ENCODE data around the gene APOL6.

Gene APOL6

GRCh38 chr22:35637254-35637653, 11.0 kb upstream of the APOL6 start:
- peaks cover 9% of the 10 kb centered on the region for H3K4me1 ChIP-seq (ENCODE audit: control insufficient read depth, insufficient read depth, low read length)
- WGBS, 2 experiments = 70 to 77% methylated on average over 5 of the region's 5 CpGs
- no peak overlapping the region for H3K27ac ChIP-seq (ENCODE audit: insufficient read depth, low read depth, low read length, poor library complexity, severe bottlenecking)
- no peaks in the 10 kb centered on the region for H3K27me3 ChIP-seq (ENCODE audit: control insufficient read depth, insufficient read depth, low read length, poor library complexity, severe bottlenecking)
- H3K4me3 ChIP-seq (ENCODE audit: insufficient read depth, low read depth, low read length) = no peak overlapping the region
- H3K9me3 ChIP-seq (ENCODE audit: control insufficient read depth, low read length) = no peaks in the 10 kb centered on the region
- H3K36me3 ChIP-seq (ENCODE audit: control insufficient read depth, insufficient read depth, low read length) = no peaks in the 10 kb centered on the region

DNA sequence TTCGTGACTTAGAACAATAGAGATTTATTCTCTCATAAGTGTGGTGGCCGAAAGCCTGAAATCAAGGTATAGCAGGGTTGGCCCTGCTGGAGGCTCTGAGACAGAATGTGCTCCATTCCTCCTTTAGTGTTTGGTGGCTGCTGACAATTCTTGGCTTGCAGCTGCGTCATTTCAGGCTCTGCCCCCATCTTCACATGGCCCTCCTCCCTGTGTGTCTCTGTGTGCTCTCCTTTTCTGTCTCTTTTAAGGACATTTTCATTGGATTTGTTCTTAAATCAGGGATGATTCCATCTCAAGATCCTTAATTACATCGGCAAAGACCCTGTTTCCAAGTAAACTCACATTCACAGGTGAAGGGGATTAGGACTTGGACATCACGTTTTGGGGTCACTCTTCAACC, 10.2 kb upstream of the APOL6 start:
- no peak overlapping the region for H3K27ac ChIP-seq (ENCODE audit: insufficient read depth, low read depth, low read length, poor library complexity, severe bottlenecking)
- peaks cover 9% of the 10 kb centered on the region for H3K4me1 ChIP-seq (ENCODE audit: control insufficient read depth, insufficient read depth, low read length)
- H3K9me3 ChIP-seq (ENCODE audit: control insufficient read depth, low read length) = no peaks in the 10 kb centered on the region
- H3K4me3 ChIP-seq (ENCODE audit: insufficient read depth, low read depth, low read length) = no peak overlapping the region
- WGBS, 2 experiments = 86 to 87% methylated on average over 5 of the region's 5 CpGs
- no peaks in the 10 kb centered on the region for H3K36me3 ChIP-seq (ENCODE audit: control insufficient read depth, insufficient read depth, low read length)
- H3K27me3 ChIP-seq (ENCODE audit: control insufficient read depth, insufficient read depth, low read length, poor library complexity, severe bottlenecking) = no peaks in the 10 kb centered on the region

GRCh38 chr22:35638410-35638809, 9.8 kb upstream of the APOL6 start:
- H3K27me3 ChIP-seq (ENCODE audit: control insufficient read depth, insufficient read depth, low read length, poor library complexity, severe bottlenecking) = no peaks in the 10 kb centered on the region
- no peak overlapping the region for H3K27ac ChIP-seq (ENCODE audit: insufficient read depth, low read depth, low read length, poor library complexity, severe bottlenecking)
- no peaks in the 10 kb centered on the region for H3K9me3 ChIP-seq (ENCODE audit: control insufficient read depth, low read length)
- H3K4me1 ChIP-seq (ENCODE audit: control insufficient read depth, insufficient read depth, low read length) = peaks cover 9% of the 10 kb centered on the region
- no peak overlapping the region for H3K4me3 ChIP-seq (ENCODE audit: insufficient read depth, low read depth, low read length)
- 83 to 87% methylated on average over 13 of the region's 13 CpGs for WGBS, 2 experiments
- no peaks in the 10 kb centered on the region for H3K36me3 ChIP-seq (ENCODE audit: control insufficient read depth, insufficient read depth, low read length)

DNA sequence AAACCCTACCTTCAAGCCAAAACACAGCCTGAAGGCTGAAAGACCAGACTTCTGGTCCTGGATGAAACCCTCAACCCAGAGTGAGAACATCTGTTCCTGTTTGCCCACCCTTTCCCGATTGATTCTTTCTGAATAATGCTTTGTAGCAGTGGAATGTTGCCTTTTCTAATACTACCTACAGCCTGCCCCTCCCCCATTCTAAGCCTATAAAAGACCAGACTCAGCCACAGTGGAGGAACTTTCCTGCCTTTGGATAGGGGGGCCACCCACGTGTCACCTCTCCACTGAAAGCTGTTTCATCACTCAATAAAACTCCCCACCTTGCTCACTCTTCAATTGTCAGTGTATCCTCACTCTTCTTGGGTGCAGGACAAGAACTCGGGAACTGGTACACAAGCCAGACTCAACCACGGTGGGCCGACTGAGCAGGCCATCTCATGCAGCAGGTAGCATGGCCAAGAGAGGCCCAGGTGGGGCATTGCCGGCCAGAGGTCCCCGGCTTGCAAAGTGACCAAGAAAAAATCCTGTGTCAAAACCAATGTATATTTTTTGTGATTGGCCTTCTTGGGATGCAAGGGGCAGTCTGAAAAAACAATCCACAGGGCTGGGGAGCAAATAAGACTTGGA, 6.6 kb upstream of the APOL6 start:
- WGBS, 2 experiments = 90 to 92% methylated on average over 7 of the region's 7 CpGs
- Histone ChIP-seq H3K36me3 (ENCODE audit: control insufficient read depth, insufficient read depth, low read length) (no peaks in the 10 kb centered on the region), H3K9me3 (ENCODE audit: control insufficient read depth, low read length) (no peaks in the 10 kb centered on the region), H3K27ac (ENCODE audit: insufficient read depth, low read depth, low read length, poor library complexity, severe bottlenecking) (no peak overlapping the region), H3K27me3 (ENCODE audit: control insufficient read depth, insufficient read depth, low read length, poor library complexity, severe bottlenecking) (no peaks in the 10 kb centered on the region), H3K4me1 (ENCODE audit: control insufficient read depth, insufficient read depth, low read length) (peaks cover 9% of the 10 kb centered on the region), H3K4me3 (ENCODE audit: insufficient read depth, low read depth, low read length) (no peak overlapping the region)

DNA sequence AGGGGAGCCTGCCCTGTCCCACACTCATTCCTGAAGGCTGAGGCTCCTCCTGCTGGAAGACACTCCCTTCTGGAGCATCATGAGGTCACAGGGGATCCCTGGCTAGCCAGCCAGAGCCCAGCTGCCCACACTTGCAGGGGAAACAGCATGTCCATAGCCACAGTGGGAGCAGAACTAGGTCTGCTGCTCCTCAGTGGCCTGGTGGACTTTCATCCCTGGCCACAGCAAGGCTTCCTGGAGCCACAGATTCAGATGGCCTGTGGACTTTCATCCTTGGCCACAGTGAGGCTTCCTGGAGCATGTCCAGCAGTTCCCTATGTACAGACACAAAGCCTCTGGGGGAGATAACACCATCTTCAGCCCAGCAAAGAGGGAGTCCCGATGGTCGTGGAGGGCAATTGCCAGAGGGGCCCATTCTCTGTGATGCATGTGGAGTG, 5.9 kb upstream of the APOL6 start:
- no peak overlapping the region for H3K27ac ChIP-seq (ENCODE audit: insufficient read depth, low read depth, low read length, poor library complexity, severe bottlenecking)
- no peak overlapping the region for H3K4me3 ChIP-seq (ENCODE audit: insufficient read depth, low read depth, low read length)
- no peaks in the 10 kb centered on the region for H3K9me3 ChIP-seq (ENCODE audit: control insufficient read depth, low read length)
- peaks cover 9% of the 10 kb centered on the region for H3K4me1 ChIP-seq (ENCODE audit: control insufficient read depth, insufficient read depth, low read length)
- no peaks in the 10 kb centered on the region for H3K36me3 ChIP-seq (ENCODE audit: control insufficient read depth, insufficient read depth, low read length)
- H3K27me3 ChIP-seq (ENCODE audit: control insufficient read depth, insufficient read depth, low read length, poor library complexity, severe bottlenecking) = no peaks in the 10 kb centered on the region
- 90 to 99% methylated on average over 2 of the region's 2 CpGs for WGBS, 2 experiments

DNA sequence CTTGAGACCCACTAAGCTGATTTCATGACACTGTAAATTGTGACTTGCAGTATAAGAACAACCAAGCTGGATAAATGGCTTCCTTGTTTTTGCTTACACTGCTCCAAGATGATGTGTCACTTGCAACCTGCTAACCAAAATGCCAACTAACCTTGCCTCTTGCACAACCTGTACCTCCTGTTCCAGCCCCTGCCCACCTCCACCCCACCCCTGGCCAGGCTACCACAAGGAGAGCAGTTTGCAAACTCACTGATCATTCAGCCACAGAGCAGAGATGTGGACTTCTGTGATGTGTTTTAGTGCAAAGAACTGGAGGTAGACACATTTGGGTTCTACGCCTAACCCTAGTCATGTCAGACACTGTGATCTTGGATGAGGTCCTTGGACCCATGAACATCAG, 4.3 kb upstream of the APOL6 start:
- Histone ChIP-seq H3K27me3 (ENCODE audit: control insufficient read depth, insufficient read depth, low read length, poor library complexity, severe bottlenecking) (no peaks in the 10 kb centered on the region), H3K9me3 (ENCODE audit: control insufficient read depth, low read length) (no peaks in the 10 kb centered on the region), H3K4me3 (ENCODE audit: insufficient read depth, low read depth, low read length) (no peak overlapping the region), H3K4me1 (ENCODE audit: control insufficient read depth, insufficient read depth, low read length) (no peaks in the 10 kb centered on the region), H3K27ac (ENCODE audit: insufficient read depth, low read depth, low read length, poor library complexity, severe bottlenecking) (no peak overlapping the region), H3K36me3 (ENCODE audit: control insufficient read depth, insufficient read depth, low read length) (no peaks in the 10 kb centered on the region)
- WGBS, 2 experiments = 94 to 97% methylated on average over 1 of the region's 1 CpG

GRCh38 chr22:35645646-35646045, 2.6 kb upstream of the APOL6 start:
- H3K4me1 ChIP-seq (ENCODE audit: control insufficient read depth, insufficient read depth, low read length) = no peaks in the 10 kb centered on the region
- H3K36me3 ChIP-seq (ENCODE audit: control insufficient read depth, insufficient read depth, low read length) = no peaks in the 10 kb centered on the region
- H3K27ac ChIP-seq (ENCODE audit: insufficient read depth, low read depth, low read length, poor library complexity, severe bottlenecking) = no peak overlapping the region
- H3K9me3 ChIP-seq (ENCODE audit: control insufficient read depth, low read length) = no peaks in the 10 kb centered on the region
- no peaks in the 10 kb centered on the region for H3K27me3 ChIP-seq (ENCODE audit: control insufficient read depth, insufficient read depth, low read length, poor library complexity, severe bottlenecking)
- WGBS, 2 experiments = 76 to 81% methylated on average over 4 of the region's 4 CpGs
- H3K4me3 ChIP-seq (ENCODE audit: insufficient read depth, low read depth, low read length) = no peak overlapping the region

DNA sequence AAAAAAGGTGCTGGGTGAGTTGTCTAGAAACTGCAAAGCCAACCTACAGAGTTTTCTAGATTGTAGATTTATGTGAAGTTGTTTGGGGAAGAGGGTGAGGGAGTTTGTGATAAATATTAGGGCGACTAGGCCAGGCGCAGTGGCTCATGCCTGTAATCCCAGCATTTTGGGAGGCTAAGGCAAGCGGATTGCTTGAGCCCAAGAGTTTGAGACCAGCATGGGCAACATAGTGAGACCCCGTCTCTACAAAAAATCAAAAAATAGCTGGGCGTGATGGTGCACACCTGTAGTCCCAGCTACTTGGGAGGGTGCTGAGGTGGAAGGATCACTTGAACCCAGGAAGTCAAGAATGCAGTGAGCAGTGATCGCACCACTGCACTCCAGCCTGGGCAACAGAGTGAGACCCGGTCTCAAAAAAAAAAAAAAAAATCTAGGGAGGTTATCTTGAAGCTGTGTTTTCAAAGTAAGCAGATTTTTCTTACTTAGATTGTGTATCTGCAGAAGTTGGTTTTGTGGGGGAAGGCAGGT, 844 bp downstream of the APOL6 start:
- Histone ChIP-seq H3K4me3 (ENCODE audit: insufficient read depth, low read depth, low read length) (no peak overlapping the region), H3K27ac (ENCODE audit: insufficient read depth, low read depth, low read length, poor library complexity, severe bottlenecking) (no peak overlapping the region), H3K4me1 (ENCODE audit: control insufficient read depth, insufficient read depth, low read length) (no peaks in the 10 kb centered on the region), H3K27me3 (ENCODE audit: control insufficient read depth, insufficient read depth, low read length, poor library complexity, severe bottlenecking) (no peaks in the 10 kb centered on the region), H3K9me3 (ENCODE audit: control insufficient read depth, low read length) (no peaks in the 10 kb centered on the region), H3K36me3 (ENCODE audit: control insufficient read depth, insufficient read depth, low read length) (no peaks in the 10 kb centered on the region)
- WGBS, 2 experiments = 93 to 96% methylated on average over 7 of the region's 7 CpGs

GRCh38 chr22:35649636-35650250, 1.5 kb downstream of the APOL6 start:
- no peaks in the 10 kb centered on the region for H3K9me3 ChIP-seq (ENCODE audit: control insufficient read depth, low read length)
- WGBS, 2 experiments = 95 to 96% methylated on average over 7 of the region's 7 CpGs
- H3K4me3 ChIP-seq (ENCODE audit: insufficient read depth, low read depth, low read length) = no peak overlapping the region
- H3K27ac ChIP-seq (ENCODE audit: insufficient read depth, low read depth, low read length, poor library complexity, severe bottlenecking) = no peak overlapping the region
- no peaks in the 10 kb centered on the region for H3K36me3 ChIP-seq (ENCODE audit: control insufficient read depth, insufficient read depth, low read length)
- H3K27me3 ChIP-seq (ENCODE audit: control insufficient read depth, insufficient read depth, low read length, poor library complexity, severe bottlenecking) = no peaks in the 10 kb centered on the region
- H3K4me1 ChIP-seq (ENCODE audit: control insufficient read depth, insufficient read depth, low read length) = no peaks in the 10 kb centered on the region

- Histone ChIP-seq H3K4me1 (ENCODE audit: control insufficient read depth, insufficient read depth, low read length) (no peaks in the 10 kb centered on the region), H3K9me3 (ENCODE audit: control insufficient read depth, low read length) (no peaks in the 10 kb centered on the region), H3K27ac (ENCODE audit: insufficient read depth, low read depth, low read length, poor library complexity, severe bottlenecking) (no peak overlapping the region), H3K36me3 (ENCODE audit: control insufficient read depth, insufficient read depth, low read length) (no peaks in the 10 kb centered on the region), H3K4me3 (ENCODE audit: insufficient read depth, low read depth, low read length) (no peak overlapping the region), H3K27me3 (ENCODE audit: control insufficient read depth, insufficient read depth, low read length, poor library complexity, severe bottlenecking) (no peaks in the 10 kb centered on the region)
- 94 to 96% methylated on average over 7 of the region's 7 CpGs for WGBS, 2 experiments
Observed at GRCh38 chr22:35651085-35651484, 2.8 kb downstream of the APOL6 start.

Measured in ectodermal cell (in vitro differentiated cells).